ENCODE measurements around the gene CNP.
"Not testable (repeated sequence)": the region's sequence is repeated elsewhere in the genome, so short reads cannot be mapped to it uniquely, and the experiment has no call there.

Gene CNP

GRCh38 chr17:42018339-42018738, 51.7 kb downstream of the CNP start:
- Mint-ChIP-seq H3K9me3 (no peaks in the 10 kb centered on the region), H3K36me3 (ENCODE audit: low read depth) (peaks cover 9% of the 10 kb centered on the region), H3K27ac (peak overlapping the region; percentile 98 to 99 (median 98)), H3K4me1 (peaks cover 40% of the 10 kb centered on the region), H3K27me3 (ENCODE audit: low read depth) (no peaks in the 10 kb centered on the region), H3K4me3 (peak overlapping the region; percentile 97 to 100 (median 99))
- TF ChIP-seq CTCF (IDR thresholded peaks at IDR 0.05; ENCODE audit: unreplicated experiment in 3 of 3), result no peak

DNA sequence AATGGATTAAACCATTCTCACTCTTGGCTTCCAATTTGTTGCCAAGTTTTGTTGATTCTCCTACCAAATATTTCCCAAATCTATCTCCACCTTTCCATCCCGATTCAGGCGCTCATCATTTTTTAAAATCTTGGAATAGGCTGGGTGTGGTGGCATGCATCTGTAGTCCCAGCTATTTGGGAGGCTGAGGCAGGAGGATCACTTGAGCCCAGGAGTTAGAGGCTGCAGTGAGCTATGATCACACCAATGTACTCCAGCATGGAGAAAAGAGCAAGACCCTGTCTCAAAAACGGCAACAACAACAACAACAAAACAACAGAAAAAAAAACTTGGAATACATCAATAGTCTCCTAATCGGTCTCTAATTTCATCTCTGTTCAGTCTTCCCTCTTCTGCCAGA, 52.4 kb downstream of the CNP start:
- TF ChIP-seq CTCF (IDR thresholded peaks at IDR 0.05; ENCODE audit: unreplicated experiment in 3 of 3), result no peak
- Mint-ChIP-seq H3K9me3 (no peaks in the 10 kb centered on the region), H3K4me3 (peak overlapping the region; percentile 97 to 100 (median 99)), H3K27me3 (ENCODE audit: low read depth) (no peaks in the 10 kb centered on the region), H3K4me1 (peaks cover 37% of the 10 kb centered on the region), H3K36me3 (ENCODE audit: low read depth) (peaks cover 9% of the 10 kb centered on the region), H3K27ac (peak overlapping the region; percentile 98 to 99 (median 98))

DNA sequence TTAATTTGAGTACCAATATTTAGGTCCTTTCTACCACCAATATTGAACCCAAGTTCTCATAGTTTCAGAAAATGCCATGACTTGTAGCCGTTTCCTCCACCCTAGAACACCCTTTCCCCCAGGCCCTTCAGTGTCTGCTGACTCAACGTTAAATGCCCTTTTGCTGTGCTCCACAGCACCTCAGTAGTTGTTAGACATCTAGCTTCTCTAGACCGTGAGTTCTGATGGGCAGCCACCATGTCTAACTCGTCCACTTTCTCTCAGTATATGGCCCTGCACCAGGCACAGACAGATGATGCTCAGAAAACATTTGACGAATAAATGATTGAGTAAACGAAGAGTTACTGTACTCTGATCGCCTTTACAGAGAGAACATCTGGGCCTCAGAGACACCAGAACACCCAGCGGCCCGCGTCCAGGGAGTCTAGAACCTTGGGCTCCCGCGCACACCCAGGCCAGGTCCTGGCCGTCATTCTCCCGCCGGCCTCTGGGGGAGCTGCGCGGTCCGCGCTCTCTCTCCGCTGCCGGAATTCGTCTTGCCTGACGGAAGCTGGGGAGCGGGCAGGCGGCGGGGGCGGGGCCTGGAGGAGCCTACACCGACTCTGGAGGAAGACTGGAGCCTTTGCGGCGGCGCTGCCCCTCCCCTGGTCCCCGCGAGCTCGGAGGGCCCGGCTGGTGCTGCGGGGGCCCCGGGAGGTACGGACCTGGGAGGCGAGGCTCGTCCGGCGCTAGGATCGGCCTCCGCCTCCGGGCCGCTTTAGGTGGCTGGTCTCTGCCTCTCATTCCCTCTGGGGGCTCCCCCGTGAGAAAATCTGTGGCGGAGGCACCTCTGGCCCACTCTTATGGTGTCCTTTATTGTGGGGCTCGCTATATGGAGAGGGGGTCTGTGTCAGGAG, 53.2 kb downstream of the CNP start, which contains the start of gene NKIRAS2:
Gene NKIRAS2, plus strand, starts transcription at position 582 of the 896 bp plus-strand sequence. CDS start 1,488 bp downstream, outside the sequence.
- Mint-ChIP-seq H3K27me3 (ENCODE audit: low read depth) (no peaks in the 10 kb centered on the region), H3K4me1 (peaks cover 39% of the 10 kb centered on the region), H3K27ac (peak within 1 kb of the TSS; percentile 98 to 99 (median 98)), H3K36me3 (ENCODE audit: low read depth) (peaks cover 11% of the 10 kb centered on the region), H3K4me3 (peak within 1 kb of the TSS; percentile 97 to 100 (median 99)), H3K9me3 (no peaks in the 10 kb centered on the region)
- peak; percentile 90 to 95 (median 95) for TF ChIP-seq CTCF (IDR thresholded peaks at IDR 0.05; ENCODE audit: unreplicated experiment in 3 of 3)

GRCh38 chr17:42020845-42021244, 54.2 kb downstream of the CNP start:
- not testable (repeated sequence) for H3K27me3 Mint-ChIP-seq (ENCODE audit: low read depth); H3K9me3 Mint-ChIP-seq
- H3K4me3 Mint-ChIP-seq, result peak overlapping the region; percentile 97 to 100 (median 99)
- peaks cover 14% of the 10 kb centered on the region for H3K36me3 Mint-ChIP-seq (ENCODE audit: low read depth)
- peak overlapping the region; percentile 79 to 92 (median 87) for H3K27ac Mint-ChIP-seq
- peaks cover 43% of the 10 kb centered on the region for H3K4me1 Mint-ChIP-seq

DNA sequence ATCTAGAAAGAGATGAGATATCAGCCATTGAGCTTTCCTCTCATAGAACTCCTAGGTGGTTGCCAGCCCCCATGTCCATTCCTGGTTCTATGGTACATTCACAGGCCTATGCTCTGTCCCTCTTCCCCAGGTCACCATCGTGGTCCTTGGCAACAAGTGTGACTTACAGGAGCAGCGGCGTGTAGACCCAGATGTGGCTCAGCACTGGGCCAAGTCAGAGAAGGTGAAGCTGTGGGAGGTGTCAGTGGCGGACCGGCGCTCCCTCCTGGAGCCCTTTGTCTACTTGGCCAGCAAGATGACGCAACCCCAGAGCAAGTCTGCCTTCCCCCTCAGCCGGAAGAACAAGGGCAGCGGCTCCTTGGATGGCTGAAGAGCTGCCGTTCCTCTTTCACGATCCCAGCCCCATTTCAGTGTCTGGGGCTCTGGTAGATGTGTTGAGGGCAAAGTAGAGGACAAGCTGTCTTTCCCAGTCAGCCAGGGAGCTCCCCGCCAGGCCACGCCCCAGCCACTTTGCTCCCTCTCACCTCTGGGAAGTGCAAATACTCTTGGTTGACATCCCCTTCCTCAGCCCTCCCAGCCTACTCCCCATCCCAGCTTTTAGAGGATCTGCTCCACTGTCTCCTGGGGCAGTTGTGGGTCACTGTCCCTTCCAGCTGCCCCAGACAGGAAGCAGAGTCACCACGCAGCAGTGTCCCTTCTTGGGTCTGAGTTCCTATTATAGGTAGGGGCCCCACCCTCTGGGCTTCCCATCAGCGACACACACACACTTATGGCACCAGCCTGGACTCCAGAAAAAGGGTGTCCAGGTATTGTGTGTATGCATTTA, 57.1 kb downstream of the CNP start:
- TF ChIP-seq CTCF (IDR thresholded peaks at IDR 0.05; ENCODE audit: unreplicated experiment in 3 of 3), result no peak
- Mint-ChIP-seq H3K36me3 (ENCODE audit: low read depth) (peaks cover 14% of the 10 kb centered on the region), H3K27me3 (ENCODE audit: low read depth) (no peaks in the 10 kb centered on the region), H3K9me3 (no peaks in the 10 kb centered on the region), H3K27ac (no peak overlapping the region), H3K4me1 (peaks cover 55% of the 10 kb centered on the region), H3K4me3 (peak overlapping the region in 1 of 3 experiments; percentile 32)

- no peak for TF ChIP-seq CTCF (IDR thresholded peaks at IDR 0.05; ENCODE audit: unreplicated experiment in 3 of 3)
- no peaks in the 10 kb centered on the region for H3K27me3 Mint-ChIP-seq (ENCODE audit: low read depth)
- peaks cover 14% of the 10 kb centered on the region for H3K36me3 Mint-ChIP-seq (ENCODE audit: low read depth)
- H3K27ac Mint-ChIP-seq, result peak overlapping the region; percentile 59 to 80 (median 66)
- H3K4me1 Mint-ChIP-seq, result peaks cover 54% of the 10 kb centered on the region
- H3K9me3 Mint-ChIP-seq, result no peaks in the 10 kb centered on the region
- peak overlapping the region; percentile 61 to 75 (median 68) for H3K4me3 Mint-ChIP-seq
Observed at GRCh38 chr17:42025191-42025579, 58.6 kb downstream of the CNP start.
